HG02884 (cell line): ENCODE results near the gene ATAD1.

Source experiments
- ATAC-seq: cut with Tn5 transposase; IDR thresholded peaks from one replicate; pipeline ENCODE4 v1.9.1; 2021; ENCODE audit warnings: mild to moderate bottlenecking, moderate library complexity; ENCODE audit not compliant: unreplicated experiment

ATAD1 gene

GRCh38 chr10:87720665-87721064 lies 97.4 kb downstream of the ATAD1 start:
- ATAC-seq = no peak

GRCh38 chr10:87716348-87716670 lies 101.7 kb downstream of the ATAD1 start:
- ATAC-seq = no peak

GRCh38 chr10:87715552-87716347 lies 102.3 kb downstream of the ATAD1 start:
- ATAC-seq = no peak

- no peak for ATAC-seq
Observed at GRCh38 chr10:87713707-87714106, 104.3 kb downstream of the ATAD1 start.

- ATAC-seq = no peak
Observed at GRCh38 chr10:87712913-87713616, 105.0 kb downstream of the ATAD1 start.

GRCh38 chr10:87707254-87707653 lies 110.8 kb downstream of the ATAD1 start:
- no peak for ATAC-seq

GRCh38 chr10:87706731-87707130 lies 111.3 kb downstream of the ATAD1 start:
- no peak for ATAC-seq

GRCh38 chr10:87705339-87705738 lies 112.7 kb downstream of the ATAD1 start:
- no peak for ATAC-seq

GRCh38 chr10:87703771-87704170 lies 114.3 kb downstream of the ATAD1 start:
- no peak for ATAC-seq

GRCh38 chr10:87702973-87703294 lies 115.1 kb downstream of the ATAD1 start:
- ATAC-seq = no peak

GRCh38 chr10:87702260-87702972 lies 115.6 kb downstream of the ATAD1 start:
- ATAC-seq = no peak
